Stimulated activated CD8-positive, alpha-beta memory T cell treated with anti-CD3 and anti-CD28 coated beads, Interleukin-7, amount 100 ng/mL, for 24 hours (primary cell): ENCODE measurements around the gene RHOJ.
"Not testable (repeated sequence)": the region's sequence is repeated elsewhere in the genome, so short reads cannot be mapped to it uniquely, and the experiment has no call there.

Experiments
- DNase-seq: peaks from one replicate; pipeline ENCODE4 v3.0.0-alpha.2; 2020; ENCODE audit warnings: low read depth

The RHOJ gene

DNA sequence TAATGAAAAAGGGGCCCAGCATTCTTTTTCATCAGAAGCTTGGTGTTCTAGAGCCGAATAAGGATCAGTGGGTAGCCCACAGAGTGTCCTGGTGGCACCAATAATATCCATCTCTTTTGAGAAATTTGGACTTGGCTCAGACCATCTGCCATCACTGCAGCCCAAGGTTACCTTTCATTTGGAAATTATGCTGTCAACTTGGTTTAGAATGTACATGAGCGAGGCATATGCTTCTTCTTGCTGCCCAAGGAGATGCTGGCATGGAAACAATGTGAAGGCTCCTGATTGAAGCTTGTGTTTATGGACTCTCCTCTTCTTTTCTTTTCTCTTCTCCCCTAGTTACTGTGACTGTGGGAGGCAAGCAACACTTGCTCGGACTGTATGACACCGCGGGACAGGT lies 64.5 kb downstream of the RHOJ start:
- DNase-seq = no peak

DNA sequence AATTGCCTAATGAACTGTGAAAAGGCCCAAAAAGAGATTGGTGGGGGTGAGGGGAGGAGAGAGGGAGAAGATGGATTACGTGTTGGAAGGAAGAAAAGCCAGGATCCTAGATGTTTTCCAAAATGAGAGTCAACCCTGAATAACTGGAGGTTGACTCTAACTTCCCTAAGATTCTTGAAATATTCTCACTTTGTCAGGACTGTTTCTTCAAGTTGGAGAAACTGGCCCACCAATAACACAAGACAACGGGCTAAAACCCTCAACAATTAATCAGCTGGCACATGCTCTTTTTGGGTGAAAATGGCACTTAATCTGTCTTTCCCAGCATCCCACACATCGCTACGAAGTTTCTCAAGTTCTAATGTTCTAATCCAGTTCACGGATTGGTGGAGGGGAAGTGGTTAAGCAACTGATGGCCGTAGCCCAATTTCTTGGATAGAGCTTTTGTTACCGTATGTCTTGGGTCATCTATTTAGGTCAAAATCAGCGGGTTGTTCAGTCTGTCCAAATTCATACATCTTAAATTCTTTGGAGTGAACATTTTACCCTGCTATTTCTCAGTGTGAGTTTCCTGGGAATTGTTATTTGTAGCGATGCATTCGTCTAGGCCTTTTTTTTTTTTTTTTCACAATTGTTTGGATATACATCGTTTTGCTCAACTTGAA lies 65.5 kb downstream of the RHOJ start:
- DNase-seq = no peak

DNA sequence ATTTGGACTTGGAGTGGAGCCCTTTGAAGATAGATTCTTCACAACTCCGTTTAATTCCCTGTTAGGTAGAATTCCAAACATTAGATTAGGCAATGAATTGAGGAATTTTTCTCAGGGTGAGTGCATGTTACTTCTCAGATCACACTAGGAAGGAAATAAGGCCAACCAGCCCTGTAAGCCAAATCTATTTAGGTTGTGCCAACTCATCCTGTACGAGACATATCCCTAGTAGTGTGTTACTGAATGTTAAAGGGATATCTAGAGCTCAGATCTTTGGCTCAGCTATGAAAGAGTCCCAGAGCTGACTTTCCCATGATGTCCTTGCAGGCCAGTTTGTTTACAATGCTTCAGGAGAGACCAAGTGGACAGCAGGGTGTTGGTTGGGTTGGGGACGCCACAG lies 68.9 kb downstream of the RHOJ start:
- no peak for DNase-seq

DNA sequence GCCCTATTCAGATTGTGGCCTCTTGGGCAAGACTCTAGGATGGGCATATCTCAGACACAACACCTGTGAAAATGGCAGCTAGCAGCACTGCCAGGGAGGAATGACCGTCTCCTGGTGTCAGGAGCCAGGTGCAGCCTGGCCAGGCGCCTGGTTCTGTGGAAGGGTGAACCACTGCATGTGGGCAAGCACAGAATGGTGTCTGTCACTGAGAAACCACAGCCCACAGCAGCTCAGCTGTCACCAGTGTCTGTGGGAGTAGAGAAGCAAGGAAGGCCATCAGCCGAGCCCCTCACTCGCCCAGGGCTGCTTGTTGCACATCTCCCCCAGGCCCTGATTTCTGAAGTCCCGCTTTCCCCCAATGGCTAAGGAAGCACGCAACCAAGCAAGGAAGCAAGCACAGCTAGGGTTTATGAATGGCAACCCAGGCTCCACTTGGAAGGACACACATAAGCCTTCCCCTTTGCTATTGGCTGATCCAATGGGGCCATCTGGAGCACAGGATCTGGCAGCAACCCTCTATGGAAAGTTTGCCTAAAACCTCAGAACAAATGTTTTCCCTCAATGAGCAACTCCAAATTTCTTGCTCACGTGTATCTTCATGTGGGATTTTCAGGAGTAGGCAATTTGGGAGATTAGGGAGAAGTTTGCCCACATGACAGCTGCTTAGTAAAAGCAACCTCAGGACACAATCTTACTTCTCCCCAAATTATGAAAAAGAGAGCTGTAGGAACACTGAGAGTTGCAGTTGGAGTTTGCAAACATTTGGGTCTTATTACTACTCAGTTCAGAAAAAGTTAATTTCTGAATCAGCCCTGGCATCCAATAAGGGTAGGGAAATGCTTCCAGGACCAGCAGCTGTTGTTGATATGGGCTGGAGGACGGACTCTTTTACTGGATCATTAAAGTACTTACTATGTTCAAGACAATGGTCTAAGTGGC lies 69.7 kb downstream of the RHOJ start:
- DNase-seq = no peak

- DNase-seq = no peak
Observed at GRCh38 chr14:63275611-63276010, 71.4 kb downstream of the RHOJ start.

DNA sequence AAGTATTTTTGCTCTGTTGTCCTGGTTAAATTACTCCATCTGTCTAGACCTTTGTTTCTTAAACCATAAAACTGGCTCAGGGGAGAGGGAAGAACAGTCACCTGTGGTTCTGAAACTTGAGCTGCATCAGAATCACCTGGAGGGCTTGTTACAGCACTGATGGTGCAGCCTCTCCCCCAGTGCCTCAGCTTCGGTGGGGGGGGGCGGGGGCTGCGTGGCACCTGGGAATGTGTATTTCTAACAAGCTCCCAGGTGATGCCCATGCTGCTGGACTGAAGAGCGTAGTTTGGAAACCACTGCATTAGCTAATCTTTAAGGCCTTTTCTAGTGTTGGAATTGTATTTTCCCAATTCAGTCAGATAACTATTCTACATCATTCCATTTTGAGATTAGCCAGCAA lies 71.8 kb downstream of the RHOJ start:
- no peak for DNase-seq

- no peak for DNase-seq
Observed at GRCh38 chr14:63276492-63277342, 72.5 kb downstream of the RHOJ start.

- DNase-seq = no peak
Observed at GRCh38 chr14:63277591-63278183, 73.4 kb downstream of the RHOJ start.

DNA sequence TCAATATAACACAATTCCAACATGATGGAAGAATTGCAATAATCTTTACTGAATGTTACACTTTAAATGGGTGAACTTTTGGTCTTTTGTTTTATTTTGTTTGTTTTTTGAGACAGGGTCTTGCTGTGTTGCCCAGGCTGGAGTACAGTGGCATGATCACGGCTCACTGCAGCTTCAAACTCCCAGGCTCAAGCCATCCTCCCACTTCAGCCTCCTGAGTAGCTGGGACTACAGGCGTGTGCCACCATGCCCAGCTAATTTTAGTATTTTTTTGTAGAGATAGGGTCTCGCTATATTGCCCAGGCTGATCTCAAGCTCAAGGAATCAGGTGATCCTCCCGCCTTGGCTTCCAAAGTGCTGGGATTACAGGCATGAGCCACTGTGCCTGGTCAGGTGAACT lies 75.7 kb downstream of the RHOJ start:
- not testable (repeated sequence) for DNase-seq

DNA sequence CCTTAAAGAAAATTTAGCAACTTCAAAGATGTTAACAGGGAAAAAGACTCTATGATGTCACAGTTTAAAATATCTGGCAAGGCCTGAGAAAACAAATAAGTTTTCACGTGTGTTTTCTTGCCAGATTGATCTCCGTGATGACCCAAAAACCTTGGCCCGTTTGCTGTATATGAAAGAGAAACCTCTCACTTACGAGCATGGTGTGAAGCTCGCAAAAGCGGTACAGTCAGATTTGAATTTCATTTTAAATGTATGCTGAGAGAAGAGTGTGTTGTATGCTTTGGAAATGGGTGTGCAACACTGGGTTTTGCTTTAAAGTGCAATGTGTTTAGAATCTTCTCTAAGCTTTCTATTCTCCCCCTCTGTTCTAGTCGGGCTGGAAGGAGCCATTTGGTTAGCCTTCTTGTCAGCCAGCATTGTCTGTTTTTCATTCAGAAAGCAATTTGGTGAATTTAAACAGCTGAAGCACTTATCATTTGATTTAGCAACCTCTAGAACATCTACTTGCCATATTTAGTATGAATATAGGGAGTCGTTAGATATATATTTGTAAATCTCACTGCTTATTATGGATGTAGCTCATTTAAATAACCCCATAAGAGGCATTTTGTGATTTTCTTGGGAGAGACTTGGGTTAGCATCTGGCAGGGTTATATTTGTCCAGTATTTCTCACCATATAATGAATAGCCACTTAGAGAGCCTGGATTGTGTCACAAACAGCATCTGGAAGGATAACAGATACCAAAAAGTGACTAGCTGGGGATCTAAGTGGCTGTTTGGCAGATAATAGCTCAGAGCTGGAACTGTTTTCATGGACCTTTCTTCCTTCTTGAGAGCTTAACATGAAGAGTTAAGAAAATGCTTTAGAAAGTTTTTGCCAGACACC lies 79.0 kb downstream of the RHOJ start:
- no peak for DNase-seq

DNA sequence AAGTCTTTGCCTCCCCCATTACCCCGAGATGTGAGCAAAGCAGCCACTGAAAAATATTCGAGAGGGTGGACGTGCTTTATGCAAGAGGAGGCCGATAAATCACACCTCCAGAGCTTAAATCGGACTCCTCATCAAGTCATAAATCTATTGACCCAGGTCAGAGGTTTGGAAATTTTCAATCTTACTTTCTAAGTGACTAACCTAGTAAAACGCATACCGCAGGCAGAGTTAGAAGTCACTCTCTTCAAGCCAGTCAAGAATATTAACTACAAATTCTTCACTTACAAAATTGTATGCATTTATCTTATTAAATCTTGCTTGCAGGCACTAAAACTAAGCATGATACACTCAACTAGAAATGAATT lies 79.6 kb downstream of the RHOJ start:
- DNase-seq = no peak

GRCh38 chr14:63286071-63286470 lies 81.8 kb downstream of the RHOJ start:
- no peak for DNase-seq

GRCh38 chr14:63287666-63288483 lies 83.6 kb downstream of the RHOJ start:
- no peak for DNase-seq

DNA sequence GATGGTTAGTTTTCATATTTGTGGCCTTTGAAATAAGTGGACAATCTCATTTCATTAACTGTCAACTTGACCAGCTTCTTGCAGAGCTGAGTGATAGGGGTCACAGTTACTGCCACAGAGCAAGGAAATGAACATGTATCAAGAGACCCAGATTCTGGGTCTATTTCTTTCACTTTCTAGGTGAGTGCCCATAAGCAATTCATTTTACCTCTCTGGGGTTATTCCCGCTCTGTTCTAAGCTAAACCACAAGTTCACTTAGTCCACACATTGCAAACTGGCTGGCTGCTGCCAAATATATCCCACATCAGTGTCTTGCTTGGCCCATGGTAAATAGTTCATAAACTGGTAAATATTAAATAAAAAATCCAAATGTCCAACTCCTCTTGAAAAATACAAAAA lies 84.6 kb downstream of the RHOJ start:
- no peak for DNase-seq

- no peak for DNase-seq
Observed at GRCh38 chr14:63290741-63291430, 86.6 kb downstream of the RHOJ start.

- DNase-seq = no peak
Observed at GRCh38 chr14:63292805-63293204, 88.6 kb downstream of the RHOJ start.

- DNase-seq = no peak
Observed at GRCh38 chr14:63295231-63295685, 91.0 kb downstream of the RHOJ start.

- no peak for DNase-seq
Observed at GRCh38 chr14:63296060-63296563, 91.9 kb downstream of the RHOJ start.

DNA sequence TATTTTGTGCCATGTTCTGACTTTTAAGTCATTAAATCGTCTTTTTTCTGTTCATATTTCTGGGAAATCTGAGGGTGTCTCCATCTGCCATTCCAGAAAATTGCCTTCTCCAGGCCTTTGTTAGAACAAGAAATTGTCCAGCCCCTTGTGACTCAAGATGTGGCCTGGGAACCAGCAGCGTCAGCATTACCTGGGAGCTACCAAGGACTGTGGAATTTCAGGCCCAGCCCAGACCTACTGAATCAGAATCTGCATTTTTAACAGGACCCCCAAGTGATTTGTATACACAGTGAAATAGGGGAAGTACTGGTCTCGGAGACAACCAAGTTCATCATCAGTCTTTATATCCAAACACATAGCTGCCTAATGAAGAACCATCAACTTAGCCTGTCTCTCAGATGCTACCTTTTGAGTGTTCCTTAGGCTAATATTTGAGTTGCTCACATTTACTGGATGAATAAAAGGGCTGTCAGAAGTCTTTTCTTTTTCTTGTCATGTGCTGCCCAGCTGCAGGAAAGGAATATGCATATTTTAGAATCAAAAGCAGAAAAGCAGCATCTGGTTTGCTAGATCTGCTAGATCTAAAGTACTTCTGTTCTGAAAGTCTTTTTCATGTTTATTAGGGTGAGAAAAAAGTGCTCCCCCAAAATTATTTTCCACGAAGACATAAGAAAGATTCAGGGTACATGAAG lies 93.3 kb downstream of the RHOJ start:
- no peak for DNase-seq
